Calu3 (cell line): ENCODE measurements around the gene SGMS2. TPM values are rescaled to one million over a fixed set of nuclear protein-coding genes. Genes with fewer than 3 reads are reported as not detected.

Source experiments
- BruUV-seq: library from RNA; stranded (reverse); fragments of 400-500 nt; replicated peaks from 2 replicates; lab custom pipeline; 2021; lab: Mats Ljungman, UMichigan
- CTCF ChIA-PET: fragments of 300-600 bp; sonication (Branson Sonifier 250); formaldehyde crosslinking; loops from one replicate; lab custom pipeline; 2022; ENCODE audit warnings: antibody characterized with exemption; lab: Charles Lee
- DNase-seq: peaks from one replicate; pipeline ENCODE4 v3.0.0; 2022
- H3K27ac Mint-ChIP-seq: one replicate; pipeline ENCODE4 v1.8.0; 2022; ENCODE audit warnings: mixed read lengths; ENCODE audit not compliant: unreplicated experiment
- H3K27me3 Mint-ChIP-seq: one replicate; pipeline ENCODE4 v1.8.0; 2022; ENCODE audit warnings: mixed read lengths; ENCODE audit not compliant: unreplicated experiment
- H3K36me3 Mint-ChIP-seq: one replicate; pipeline ENCODE4 v1.8.0; 2022; ENCODE audit warnings: mild to moderate bottlenecking, moderate library complexity, mixed read lengths; ENCODE audit not compliant: insufficient read depth, unreplicated experiment
- H3K4me1 Mint-ChIP-seq: one replicate; pipeline ENCODE4 v1.8.0; 2022; ENCODE audit warnings: mild to moderate bottlenecking, low read depth, mixed read lengths; ENCODE audit not compliant: unreplicated experiment
- H3K4me3 Mint-ChIP-seq: one replicate; pipeline ENCODE4 v1.8.0; 2022; ENCODE audit warnings: mild to moderate bottlenecking, low read depth, moderate library complexity, mixed read lengths; ENCODE audit not compliant: unreplicated experiment
- H3K9me3 Mint-ChIP-seq: one replicate; pipeline ENCODE4 v1.8.0; 2022; ENCODE audit warnings: low read depth, mixed read lengths; ENCODE audit not compliant: unreplicated experiment
- intact Hi-C: fragments of 100-400 bp; cut with micrococcal nuclease; formaldehyde crosslinking; loops from one replicate; pipeline ENCODE4 v1.10.0; 2022; ENCODE audit not compliant: unreplicated experiment
- total RNA-seq: library from RNA; stranded (reverse); gene quantifications from 2 replicates; pipeline ENCODE4 v1.2.3, GENCODE V29; 2022
- TF ChIP-seq, protein P1 (sequence below): fragments of 200-600 bp; IDR thresholded peaks from one replicate; pipeline ENCODE4 v1.8.0; 2022; ENCODE audit warnings: antibody characterized with exemption; ENCODE audit not compliant: unreplicated experiment

The SGMS2 gene
- total RNA-seq, 1 experiment from 2014 or later = 67.2 TPM

DNA sequence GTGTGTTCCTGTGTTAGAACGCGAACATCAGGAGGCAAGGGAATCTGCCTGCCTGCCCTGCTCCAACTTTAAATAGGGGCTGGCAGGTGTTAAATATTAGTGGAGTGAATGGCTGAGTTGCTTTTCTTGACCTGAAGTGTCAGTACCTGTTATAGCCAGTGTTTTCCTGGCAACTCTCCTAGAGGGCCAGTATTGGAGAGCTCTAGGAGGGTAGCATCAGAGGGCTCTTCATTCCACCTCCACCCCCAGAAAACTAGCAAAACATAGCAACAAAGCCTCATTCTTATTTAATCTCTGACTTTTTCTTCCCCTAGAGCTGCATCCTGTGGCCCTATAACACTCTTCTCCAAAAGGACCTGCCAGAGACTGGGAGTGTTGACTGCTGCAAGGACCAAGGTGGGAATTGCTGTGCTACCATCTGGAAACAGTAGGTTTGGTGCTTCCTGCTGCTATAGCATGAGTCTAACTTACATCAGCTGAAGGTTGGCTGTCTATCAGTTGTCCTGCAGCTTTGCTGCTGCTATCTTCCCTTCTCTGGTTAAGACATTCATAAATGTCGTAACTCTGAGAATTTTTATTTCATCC is 33.5 kb downstream of the SGMS2 start:
- Mint-ChIP-seq H3K27ac (peak overlapping the region; percentile 56), H3K9me3 (peaks cover 3% of the 10 kb centered on the region), H3K4me3 (no peak overlapping the region), H3K36me3 (peaks cover 18% of the 10 kb centered on the region), H3K27me3 (no peaks in the 10 kb centered on the region), H3K4me1 (peaks cover 28% of the 10 kb centered on the region)
- intact Hi-C loops = no loop called here
- BruUV-seq = no TSS peak
- DNase-seq = no peak
- TF ChIP-seq, protein P1, sequence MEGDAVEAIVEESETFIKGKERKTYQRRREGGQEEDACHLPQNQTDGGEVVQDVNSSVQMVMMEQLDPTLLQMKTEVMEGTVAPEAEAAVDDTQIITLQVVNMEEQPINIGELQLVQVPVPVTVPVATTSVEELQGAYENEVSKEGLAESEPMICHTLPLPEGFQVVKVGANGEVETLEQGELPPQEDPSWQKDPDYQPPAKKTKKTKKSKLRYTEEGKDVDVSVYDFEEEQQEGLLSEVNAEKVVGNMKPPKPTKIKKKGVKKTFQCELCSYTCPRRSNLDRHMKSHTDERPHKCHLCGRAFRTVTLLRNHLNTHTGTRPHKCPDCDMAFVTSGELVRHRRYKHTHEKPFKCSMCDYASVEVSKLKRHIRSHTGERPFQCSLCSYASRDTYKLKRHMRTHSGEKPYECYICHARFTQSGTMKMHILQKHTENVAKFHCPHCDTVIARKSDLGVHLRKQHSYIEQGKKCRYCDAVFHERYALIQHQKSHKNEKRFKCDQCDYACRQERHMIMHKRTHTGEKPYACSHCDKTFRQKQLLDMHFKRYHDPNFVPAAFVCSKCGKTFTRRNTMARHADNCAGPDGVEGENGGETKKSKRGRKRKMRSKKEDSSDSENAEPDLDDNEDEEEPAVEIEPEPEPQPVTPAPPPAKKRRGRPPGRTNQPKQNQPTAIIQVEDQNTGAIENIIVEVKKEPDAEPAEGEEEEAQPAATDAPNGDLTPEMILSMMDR = no peak
- CTCF ChIA-PET = no interaction called here

DNA sequence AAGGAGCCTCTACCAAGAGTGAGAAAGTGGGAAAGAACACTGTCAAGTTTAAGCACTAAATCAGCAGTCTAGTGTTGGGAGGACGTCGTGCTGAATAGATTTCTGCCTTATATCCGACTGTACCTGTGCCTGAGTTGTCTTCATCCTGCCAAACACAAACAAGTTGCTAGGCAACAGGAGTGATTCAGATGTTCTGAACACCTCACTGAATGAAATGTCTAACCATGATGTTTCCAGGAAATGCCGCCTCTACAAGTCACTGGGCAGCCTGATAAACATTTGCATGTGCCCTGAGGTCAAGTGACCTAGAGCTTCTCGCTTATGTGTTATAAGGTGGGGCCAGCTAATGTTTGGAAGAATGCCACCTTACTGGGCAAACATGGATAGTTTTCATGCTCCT is 37.9 kb downstream of the SGMS2 start:
- H3K27ac Mint-ChIP-seq = peak overlapping the region; percentile 98
- intact Hi-C loops = loop anchor here (2.0 to 5.0 kb wide), 2 partner anchors 35 to 36 kb away; no protein-coding TSS in a partner anchor

DNA sequence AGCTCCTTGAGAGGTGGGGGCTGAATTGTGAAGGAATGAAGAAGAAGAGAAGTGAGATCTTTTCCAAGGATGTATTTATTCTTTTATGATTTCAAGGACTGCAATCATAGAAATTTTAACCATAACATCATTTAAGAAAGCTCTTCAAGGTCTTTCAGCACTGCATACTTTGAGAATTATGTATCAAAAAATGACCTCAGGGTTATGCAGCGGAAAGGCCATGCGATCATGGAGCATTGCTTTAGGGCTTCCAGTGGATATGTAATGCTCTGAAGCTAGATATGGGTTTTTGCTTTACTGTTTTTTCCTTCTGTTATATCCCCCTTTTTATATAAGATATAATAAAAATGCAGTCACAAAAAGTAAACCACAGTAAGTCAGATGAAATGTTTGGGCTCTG is 38.7 kb downstream of the SGMS2 start:
- Mint-ChIP-seq H3K9me3 (no peaks in the 10 kb centered on the region), H3K4me3 (peak overlapping the region; percentile 30), H3K4me1 (peaks cover 21% of the 10 kb centered on the region), H3K36me3 (peaks cover 24% of the 10 kb centered on the region), H3K27me3 (no peaks in the 10 kb centered on the region), H3K27ac (peak overlapping the region; percentile 98)
- intact Hi-C loops = loop anchor here (2.0 to 5.0 kb wide), 2 partner anchors 34 to 37 kb away; no protein-coding TSS in a partner anchor
- no TSS peak for BruUV-seq
- no peak for DNase-seq
- CTCF ChIA-PET = interaction anchor here (0.5 to 1.0 kb wide), 2 partner anchors 22 to 38 kb away, joined by 3 read pairs; no protein-coding TSS in a partner anchor
- TF ChIP-seq, protein P1 = no peak

More for the DNA sequence above, 37.9 kb downstream of the SGMS2 start:
- H3K27me3 Mint-ChIP-seq = no peaks in the 10 kb centered on the region
- peaks cover 24% of the 10 kb centered on the region for H3K36me3 Mint-ChIP-seq
- TF ChIP-seq, protein P1 = no peak
- peak overlapping the region; percentile 30 for H3K4me3 Mint-ChIP-seq
- CTCF ChIA-PET = interaction anchor here (0.5 to 1.5 kb wide), 3 partner anchors 23 to 37 kb away, joined by 3 to 4 read pairs (median 3); no protein-coding TSS in a partner anchor
- no TSS peak for BruUV-seq
- no peaks in the 10 kb centered on the region for H3K9me3 Mint-ChIP-seq
- DNase-seq = peak; percentile 69
- peaks cover 21% of the 10 kb centered on the region for H3K4me1 Mint-ChIP-seq

DNA sequence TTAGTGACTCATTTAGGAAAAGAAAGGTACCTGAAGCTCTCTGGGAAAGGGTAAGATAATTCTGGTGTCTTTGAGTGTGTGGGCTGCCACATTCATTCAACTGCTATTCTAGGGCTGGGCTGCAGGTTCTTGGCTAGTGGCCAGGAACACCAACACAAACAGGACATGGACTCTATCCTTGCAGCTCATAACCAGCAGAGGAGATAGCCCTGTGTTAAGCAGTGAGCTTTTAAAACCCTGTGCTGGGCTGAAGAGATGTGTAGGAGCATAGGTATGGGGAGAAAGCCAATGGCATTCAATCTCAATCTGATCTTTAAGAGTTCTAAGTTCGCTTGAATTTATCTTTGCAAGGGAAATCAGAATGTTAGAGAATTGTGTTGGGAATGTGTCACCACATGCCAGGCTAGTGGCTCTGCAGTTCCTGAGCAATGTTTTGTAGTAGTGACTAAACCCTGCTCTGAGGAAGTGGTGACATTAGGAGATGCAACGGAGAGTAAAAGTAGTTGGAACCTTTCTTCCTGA is 39.2 kb downstream of the SGMS2 start:
- H3K27me3 Mint-ChIP-seq = no peaks in the 10 kb centered on the region
- CTCF ChIA-PET = no interaction called here
- peak overlapping the region; percentile 98 for H3K27ac Mint-ChIP-seq
- peak; percentile 45 for DNase-seq
- no peaks in the 10 kb centered on the region for H3K9me3 Mint-ChIP-seq
- TF ChIP-seq, protein P1 = no peak
- H3K4me3 Mint-ChIP-seq = no peak overlapping the region
- H3K36me3 Mint-ChIP-seq = peaks cover 24% of the 10 kb centered on the region
- peaks cover 25% of the 10 kb centered on the region for H3K4me1 Mint-ChIP-seq
- BruUV-seq = no TSS peak
- intact Hi-C loops = loop anchor here (2.0 to 5.0 kb wide), 2 partner anchors 33 to 37 kb away; no protein-coding TSS in a partner anchor
